A549 (cell line): Measurements from ENCODE around the gene AHI1. TPM values are rescaled to one million over a fixed set of nuclear protein-coding genes. Genes with fewer than 3 reads are reported as not detected.

Experiments used
- ATAC-seq, 2 experiments: fragments of 200-7000 bp in 1 of 2; fragments of >200 bp in 1 of 2; cut with Nextera tagmentation in 1 of 2; cut with Tn5 transposase in 1 of 2; 3 replicates each; pipeline versions ENCODE4 v1.8.0 to v1.9.1; 2018 to 2020; ENCODE audit warnings: mild to moderate bottlenecking in 1 of 2, moderate library complexity in 1 of 2
- CTCF ChIA-PET: fragments of 300-600 bp; sonication (Branson Sonifier 250); formaldehyde crosslinking; extraction: SDS; loops from one replicate; lab custom pipeline; 2021; ENCODE audit warnings: antibody characterized with exemption, inconsistent platforms; lab: Yijun Ruan, JAX
- POLR2A ChIA-PET: fragments of 350-600 bp; formaldehyde crosslinking; extraction: SDS; loops from one replicate; lab custom pipeline; 2021; ENCODE audit warnings: antibody characterized with exemption, inconsistent platforms; lab: Yijun Ruan, JAX
- DNase-seq, 2 experiments: peaks; one replicate each; pipeline versions ENCODE4 v3.0.0 to v3.0.0-alpha.2; 2011 to 2016; ENCODE audit warnings: low read depth in 1 of 2, low spot score in 1 of 2
- FAIRE-seq: peaks from 2 replicates; lab custom pipeline; 2011; peaks lifted over from hg19 to GRCh38; lab: Jason Lieb, UNC
- H3K27ac ChIP-seq, 2 experiments: fragments of >200 bp; sonication (Bioruptor Twin); formaldehyde crosslinking; 3 replicates each; pipeline ENCODE4 v1.5.1; 2016 to 2017
- H3K4me1 ChIP-seq: fragments of >200 bp; sonication (Bioruptor Twin); formaldehyde crosslinking; 3 replicates; pipeline ENCODE4 v1.6.1; 2016
- H3K4me2 ChIP-seq: fragments of >200 bp; sonication (Bioruptor Twin); formaldehyde crosslinking; 3 replicates; pipeline ENCODE4 v1.6.1; 2016
- H3K4me3 ChIP-seq: fragments of >200 bp; sonication (Bioruptor Twin); formaldehyde crosslinking; 3 replicates; pipeline ENCODE4 v1.5.1; 2016
- H3K9me3 ChIP-seq: fragments of >200 bp; sonication (Bioruptor Twin); formaldehyde crosslinking; 3 replicates; pipeline ENCODE4 v1.6.1; 2016
- EP300 ChIP-seq, 2 experiments: fragments of >200 bp; sonication (Bioruptor Twin); formaldehyde crosslinking; IDR thresholded peaks; 2 replicates in 1 of 2; 3 replicates in 1 of 2; pipeline ENCODE4 v1.6.1; 2016 to 2017
- ESRRA ChIP-seq: fragments of 150-350 bp; IDR thresholded peaks from 2 replicates; pipeline ENCODE4 v1.6.1; 2014; ENCODE audit warnings: mild to moderate bottlenecking, low read length, borderline replicate concordance
- HES2 ChIP-seq: fragments of >200 bp; sonication (Bioruptor Twin); formaldehyde crosslinking; IDR thresholded peaks from 2 replicates; pipeline ENCODE4 v1.6.1; 2016
- JUN ChIP-seq, 2 experiments: fragments of >200 bp; sonication (Bioruptor Twin); formaldehyde crosslinking; IDR thresholded peaks; 2 replicates in 1 of 2; 3 replicates in 1 of 2; pipeline ENCODE4 v1.6.1; 2016 to 2017
- KDM5A ChIP-seq: fragments of 200-600 bp; sonication (generic); IDR thresholded peaks from 2 replicates; pipeline ENCODE4 v1.6.1; 2016; ENCODE audit warnings: antibody characterized with exemption, mild to moderate bottlenecking
- MAZ ChIP-seq: fragments of 150-350 bp; IDR thresholded peaks from 2 replicates; pipeline ENCODE4 v1.6.1; 2014; ENCODE audit warnings: antibody characterized with exemption, low read depth, low read length, borderline replicate concordance
- NR3C1 ChIP-seq: fragments of >200 bp; sonication (Bioruptor Twin); formaldehyde crosslinking; IDR thresholded peaks from 3 replicates; pipeline ENCODE4 v1.6.1; 2017
- PHF8 ChIP-seq: fragments of 200-600 bp; sonication (generic); IDR thresholded peaks from 2 replicates; pipeline ENCODE4 v1.6.1; 2016; ENCODE audit warnings: low read depth, mild to moderate bottlenecking, antibody characterized with exemption, moderate library complexity, borderline replicate concordance
- POLR2A ChIP-seq: IDR thresholded peaks from 2 replicates; pipeline ENCODE4 v1.6.1; 2012; ENCODE audit warnings: mild to moderate bottlenecking, low read length
- POLR2AphosphoS2 ChIP-seq: conservative IDR thresholded peaks from 2 replicates; pipeline ENCODE4 v1.6.1; 2012; ENCODE audit warnings: low read length, improper control_type of control experiment, inconsistent platforms
- RAD21 ChIP-seq, 2 experiments: fragments of >200 bp in 1 of 2; sonication (Bioruptor Twin) in 1 of 2; formaldehyde crosslinking in 1 of 2; IDR thresholded peaks in 1 of 2; conservative IDR thresholded peaks in 1 of 2; 2 replicates in 1 of 2; 3 replicates in 1 of 2; pipeline ENCODE4 v1.6.1; 2012 to 2018; ENCODE audit warnings: inconsistent platforms in 1 of 2
- RARB ChIP-seq: fragments of 250-450 bp; sonication (Bioruptor Pico); IDR thresholded peaks from 2 replicates; pipeline ENCODE4 v1.8.0; 2021; ENCODE audit warnings: mild to moderate bottlenecking, moderate library complexity
- REST ChIP-seq: fragments of 200-600 bp; sonication (generic); IDR thresholded peaks from 2 replicates; pipeline ENCODE4 v1.6.1; 2016; ENCODE audit warnings: antibody characterized with exemption, mild to moderate bottlenecking, moderate library complexity
- RFX5 ChIP-seq: fragments of 450-650 bp; IDR thresholded peaks from 2 replicates; pipeline ENCODE4 v1.7.1; 2014; ENCODE audit warnings: antibody characterized with exemption, mild to moderate bottlenecking, moderate library complexity
- TFCP2L1 ChIP-seq: fragments of 250-450 bp; sonication (Bioruptor Pico); IDR thresholded peaks from 2 replicates; pipeline ENCODE4 v1.5.0; 2021; ENCODE audit warnings: mild to moderate bottlenecking
- WGBS: methylation state at CpG from one replicate; pipeline ENCODE4 v1.1.6; 2017; ENCODE audit errors: missing lambda C conversion rate; 5-methylcytosine and 5-hydroxymethylcytosine counted together
- polyA plus RNA-seq, 4 experiments: library from polyadenylated mRNA; depleted of rRNA in 3 of 4; stranded (reverse); fragments of >200 nt; fragmentation: RNase III in 1 of 4; extraction: RNeasy Plus Mini Kit Qiagen cat#74134 plus additional on column Dnase treatment in 1 of 4; gene quantifications; 2 replicates in 3 of 4; 3 replicates in 1 of 4; pipeline ENCODE4 v1.2.3, GENCODE V29; 2011 to 2017
- TF ChIP-seq, protein P1 (sequence below): fragments of 250-450 bp; sonication (Bioruptor Pico); IDR thresholded peaks from 2 replicates; pipeline ENCODE4 v1.5.0; 2020; ENCODE audit warnings: low read depth, mild to moderate bottlenecking, moderate library complexity
- TF ChIP-seq, protein P2 (sequence below): IDR thresholded peaks from 2 replicates; pipeline ENCODE4 v1.6.1; 2012

Gene AHI1
- polyA plus RNA-seq, 2 of the 4 experiments (the other 2 are of a cell fraction) = 24.7 to 50.8 TPM

DNA sequence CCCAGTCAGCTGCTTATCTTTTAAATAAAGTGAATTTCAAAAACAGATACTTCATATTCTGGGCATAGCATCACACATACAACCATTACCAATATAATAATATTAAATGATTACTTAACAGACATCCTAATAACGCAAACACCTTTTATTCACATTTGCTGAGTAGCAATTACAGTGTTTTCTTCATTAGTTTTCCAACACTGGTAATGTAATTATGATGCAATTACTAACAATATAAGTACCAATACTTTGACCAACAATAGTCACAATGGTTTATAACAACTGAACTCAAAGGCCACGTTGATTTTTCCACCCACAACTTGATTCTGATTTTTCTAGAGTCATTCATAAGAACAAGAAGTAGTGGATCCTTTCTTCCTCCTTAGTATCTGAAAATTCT is 212.4 kb downstream of the AHI1 start:
- ChIA-PET CTCF (no interaction called here), POLR2A (no interaction called here)
- no peak overlapping the region for H3K4me2 ChIP-seq
- TF ChIP-seq TFCP2L1 (CRISPR knock-in tag) (no peak), POLR2AphosphoS2 (no peak), HES2 (no peak), ESRRA (no peak), RFX5 (no peak), EP300 (IDR thresholded peaks at IDR 0.05) (no peak), MAZ (no peak), JUN (IDR thresholded peaks at IDR 0.05) (no peak)
- FAIRE-seq (no peak), DNase-seq (no peak), ATAC-seq (no peak)
- H3K4me3 ChIP-seq = no peak overlapping the region
- no peaks in the 10 kb centered on the region for H3K9me3 ChIP-seq
- 66% methylated on average over 2 of the region's 2 CpGs for WGBS
- H3K4me1 ChIP-seq = no peaks in the 10 kb centered on the region
- H3K27ac ChIP-seq = no peak overlapping the region

- DNase-seq = no peak
- POLR2A ChIA-PET = no interaction called here
- no peak for FAIRE-seq
- no peaks in the 10 kb centered on the region for H3K9me3 ChIP-seq
- H3K4me3 ChIP-seq = no peak overlapping the region
- no peak for ATAC-seq
- H3K4me2 ChIP-seq = no peak overlapping the region
- H3K4me1 ChIP-seq = no peaks in the 10 kb centered on the region
- CTCF ChIA-PET = no interaction called here
- no peak for TF ChIP-seq KDM5A
- no peak for TF ChIP-seq PHF8
- TF ChIP-seq NR3C1 = no peak
- TF ChIP-seq, protein P1, sequence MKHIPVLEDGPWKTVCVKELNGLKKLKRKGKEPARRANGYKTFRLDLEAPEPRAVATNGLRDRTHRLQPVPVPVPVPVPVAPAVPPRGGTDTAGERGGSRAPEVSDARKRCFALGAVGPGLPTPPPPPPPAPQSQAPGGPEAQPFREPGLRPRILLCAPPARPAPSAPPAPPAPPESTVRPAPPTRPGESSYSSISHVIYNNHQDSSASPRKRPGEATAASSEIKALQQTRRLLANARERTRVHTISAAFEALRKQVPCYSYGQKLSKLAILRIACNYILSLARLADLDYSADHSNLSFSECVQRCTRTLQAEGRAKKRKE (CRISPR knock-in tag) = no peak
- TF ChIP-seq POLR2A = no peak
- TF ChIP-seq ESRRA = no peak
- WGBS = 96% methylated on average over 2 of the region's 2 CpGs
- H3K27ac ChIP-seq = no peak overlapping the region
Measured at GRCh38 chr6:135283926-135284325, 213.6 kb downstream of the AHI1 start.

GRCh38 chr6:135282395-135282794 is 215.1 kb downstream of the AHI1 start:
- DNase-seq (no peak), FAIRE-seq (no peak), ATAC-seq (no peak)
- ChIA-PET POLR2A (no interaction called here), CTCF (no interaction called here)
- Histone ChIP-seq H3K4me3 (no peak overlapping the region), H3K4me2 (no peak overlapping the region), H3K9me3 (no peaks in the 10 kb centered on the region), H3K27ac (no peak overlapping the region), H3K4me1 (no peaks in the 10 kb centered on the region)
- TF ChIP-seq RAD21 (conservative IDR thresholded peaks at IDR 0.05 in 1 of 2, IDR thresholded peaks at IDR 0.05 in 1 of 2) = no peak
- TF ChIP-seq, protein P2, sequence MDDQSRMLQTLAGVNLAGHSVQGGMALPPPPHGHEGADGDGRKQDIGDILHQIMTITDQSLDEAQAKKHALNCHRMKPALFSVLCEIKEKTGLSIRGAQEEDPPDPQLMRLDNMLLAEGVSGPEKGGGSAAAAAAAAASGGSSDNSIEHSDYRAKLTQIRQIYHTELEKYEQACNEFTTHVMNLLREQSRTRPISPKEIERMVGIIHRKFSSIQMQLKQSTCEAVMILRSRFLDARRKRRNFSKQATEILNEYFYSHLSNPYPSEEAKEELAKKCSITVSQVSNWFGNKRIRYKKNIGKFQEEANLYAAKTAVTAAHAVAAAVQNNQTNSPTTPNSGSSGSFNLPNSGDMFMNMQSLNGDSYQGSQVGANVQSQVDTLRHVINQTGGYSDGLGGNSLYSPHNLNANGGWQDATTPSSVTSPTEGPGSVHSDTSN = no peak
- no peak for TF ChIP-seq RARB (CRISPR knock-in tag)
- no peak for TF ChIP-seq REST
- TF ChIP-seq PHF8 = no peak
